Activated CD8-positive, alpha-beta T cell treated with anti-CD3 and anti-CD28 coated beads for 36 hours (primary cell): ENCODE measurements around the gene MBNL1. TPM values are rescaled to one million over a fixed set of nuclear protein-coding genes. Genes with fewer than 3 reads are reported as not detected.

ENCODE experiments used
- ATAC-seq: fragments of 200-7000 bp; cut with Tn5 transposase; one replicate; pipeline ENCODE4 v1.10.0; 2021; ENCODE audit warnings: mild to moderate bottlenecking, moderate library complexity
- CTCF ChIA-PET: fragments of 350-600 bp; sonication (Branson Sonifier 250); formaldehyde crosslinking; loops from one replicate; lab custom pipeline; 2021; ENCODE audit warnings: antibody characterized with exemption; lab: Charles Lee
- POLR2A ChIA-PET: fragments of 350-600 bp; sonication (Branson Sonifier 250); formaldehyde crosslinking; loops from one replicate; lab custom pipeline; 2021; ENCODE audit warnings: antibody characterized with exemption; lab: Charles Lee
- DNase-seq: peaks from one replicate; pipeline ENCODE4 v3.0.0-alpha.2; 2020
- H3K27ac Mint-ChIP-seq: one replicate; pipeline ENCODE4 v1.8.0; 2021; ENCODE audit warnings: mild to moderate bottlenecking, mixed read lengths
- H3K27me3 Mint-ChIP-seq: one replicate; pipeline ENCODE4 v1.8.0; 2021; ENCODE audit warnings: mixed read lengths
- H3K36me3 Mint-ChIP-seq: one replicate; pipeline ENCODE4 v1.8.0; 2021; ENCODE audit warnings: low read depth, mixed read lengths
- H3K4me1 Mint-ChIP-seq: one replicate; pipeline ENCODE4 v1.8.0; 2021; ENCODE audit warnings: low read depth, mixed read lengths
- H3K4me3 Mint-ChIP-seq: one replicate; pipeline ENCODE4 v1.8.0; 2021; ENCODE audit warnings: mild to moderate bottlenecking, moderate library complexity, mixed read lengths
- H3K9me3 Mint-ChIP-seq: one replicate; pipeline ENCODE4 v1.8.0; 2021; ENCODE audit warnings: mixed read lengths
- CTCF ChIP-seq: fragments of 200-600 bp; IDR thresholded peaks from one replicate; pipeline ENCODE4 v1.8.0; 2022; ENCODE audit warnings: antibody characterized with exemption, mild to moderate bottlenecking
- intact Hi-C: fragments of 100-400 bp; cut with micrococcal nuclease; formaldehyde crosslinking; loops from one replicate; pipeline ENCODE4 v1.10.0; 2022
- total RNA-seq, 2 experiments: library from RNA; stranded (reverse); gene quantifications; one replicate each; pipeline ENCODE4 v1.2.3, GENCODE V29; 2021

The MBNL1 gene
- total RNA-seq, 2 experiments from 2014 or later, result 341 to 360 TPM

DNA sequence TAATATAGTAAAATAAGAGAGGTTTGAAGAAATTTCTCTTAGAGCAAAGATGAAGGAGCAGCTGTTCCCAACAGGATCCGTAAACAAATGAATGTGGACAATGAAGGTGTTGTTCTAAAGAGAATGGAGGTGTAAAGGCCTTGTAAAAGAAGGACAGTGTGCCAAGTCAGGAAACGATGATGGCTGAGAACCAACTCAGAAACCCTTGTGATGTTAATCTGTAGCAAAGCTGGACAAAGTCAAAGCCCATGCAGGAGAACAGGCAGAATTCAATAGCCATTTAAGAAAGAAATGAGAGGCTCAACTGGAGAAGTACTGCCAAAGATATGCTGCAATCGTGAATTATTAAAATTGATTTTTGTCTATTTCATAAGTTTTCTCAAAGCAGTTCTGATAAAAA, 192.2 kb downstream of the MBNL1 start:
- ChIA-PET POLR2A (no interaction called here), CTCF (interaction anchor here (0.9 kb wide), 1 partner anchor 11 kb away, joined by 4 read pairs; no protein-coding TSS in a partner anchor)
- intact Hi-C loops, result no loop called here
- H3K4me3 Mint-ChIP-seq, result no peak overlapping the region
- ATAC-seq (no peak), DNase-seq (no peak)
- H3K36me3 Mint-ChIP-seq, result peaks cover 47% of the 10 kb centered on the region
- no peaks in the 10 kb centered on the region for H3K9me3 Mint-ChIP-seq
- no peaks in the 10 kb centered on the region for H3K27me3 Mint-ChIP-seq
- no peak for TF ChIP-seq CTCF
- H3K4me1 Mint-ChIP-seq, result peaks cover 34% of the 10 kb centered on the region
- H3K27ac Mint-ChIP-seq, result peak overlapping the region; percentile 10

DNA sequence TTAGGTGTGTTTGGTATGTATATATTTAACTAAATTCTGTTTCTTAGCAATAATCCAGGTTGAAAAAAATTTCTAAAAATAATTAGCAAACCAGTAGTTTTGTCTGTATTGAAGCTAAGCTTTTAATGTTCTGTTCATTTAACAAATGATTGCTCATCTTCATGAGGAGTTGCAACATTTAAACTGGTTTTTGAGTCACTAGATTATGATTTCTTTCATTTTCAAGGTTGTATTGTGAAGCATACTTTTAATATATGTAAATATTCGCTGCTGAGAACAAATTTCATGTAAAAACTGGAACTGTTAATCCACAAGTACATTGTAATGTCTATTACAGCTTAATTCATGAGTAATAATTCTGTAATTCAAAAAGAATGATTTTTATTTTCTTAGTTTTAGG, 192.7 kb downstream of the MBNL1 start:
- TF ChIP-seq CTCF, result no peak
- H3K36me3 Mint-ChIP-seq, result peaks cover 47% of the 10 kb centered on the region
- peak overlapping the region; percentile 10 for H3K27ac Mint-ChIP-seq
- no peaks in the 10 kb centered on the region for H3K27me3 Mint-ChIP-seq
- no peaks in the 10 kb centered on the region for H3K9me3 Mint-ChIP-seq
- DNase-seq (no peak), ATAC-seq (no peak)
- H3K4me3 Mint-ChIP-seq, result no peak overlapping the region
- intact Hi-C loops, result no loop called here
- CTCF ChIA-PET, result interaction anchor here (0.9 to 1.0 kb wide), 2 partner anchors 11 kb away, joined by 3 to 4 read pairs; no protein-coding TSS in a partner anchor
- POLR2A ChIA-PET, result no interaction called here
- H3K4me1 Mint-ChIP-seq, result peaks cover 33% of the 10 kb centered on the region

- Mint-ChIP-seq H3K4me1 (peaks cover 4% of the 10 kb centered on the region), H3K27ac (peak overlapping the region; percentile 49), H3K4me3 (no peak overlapping the region), H3K9me3 (no peaks in the 10 kb centered on the region), H3K27me3 (no peaks in the 10 kb centered on the region), H3K36me3 (peaks cover 27% of the 10 kb centered on the region)
- ATAC-seq (peak; percentile 64), DNase-seq (no peak)
- TF ChIP-seq CTCF, result peak; percentile 43
- POLR2A ChIA-PET, result interaction anchor here (1.0 kb wide), 1 partner anchor 9 kb away, joined by 3 read pairs; no protein-coding TSS in a partner anchor
- intact Hi-C loops, result no loop called here
- CTCF ChIA-PET, result interaction anchor here (0.6 to 2.3 kb wide), 8 partner anchors 9 to 289 kb away, joined by 3 to 10 read pairs (median 3); no protein-coding TSS in a partner anchor
Observed at GRCh38 chr3:152466784-152467183, 198.1 kb downstream of the MBNL1 start.

DNA sequence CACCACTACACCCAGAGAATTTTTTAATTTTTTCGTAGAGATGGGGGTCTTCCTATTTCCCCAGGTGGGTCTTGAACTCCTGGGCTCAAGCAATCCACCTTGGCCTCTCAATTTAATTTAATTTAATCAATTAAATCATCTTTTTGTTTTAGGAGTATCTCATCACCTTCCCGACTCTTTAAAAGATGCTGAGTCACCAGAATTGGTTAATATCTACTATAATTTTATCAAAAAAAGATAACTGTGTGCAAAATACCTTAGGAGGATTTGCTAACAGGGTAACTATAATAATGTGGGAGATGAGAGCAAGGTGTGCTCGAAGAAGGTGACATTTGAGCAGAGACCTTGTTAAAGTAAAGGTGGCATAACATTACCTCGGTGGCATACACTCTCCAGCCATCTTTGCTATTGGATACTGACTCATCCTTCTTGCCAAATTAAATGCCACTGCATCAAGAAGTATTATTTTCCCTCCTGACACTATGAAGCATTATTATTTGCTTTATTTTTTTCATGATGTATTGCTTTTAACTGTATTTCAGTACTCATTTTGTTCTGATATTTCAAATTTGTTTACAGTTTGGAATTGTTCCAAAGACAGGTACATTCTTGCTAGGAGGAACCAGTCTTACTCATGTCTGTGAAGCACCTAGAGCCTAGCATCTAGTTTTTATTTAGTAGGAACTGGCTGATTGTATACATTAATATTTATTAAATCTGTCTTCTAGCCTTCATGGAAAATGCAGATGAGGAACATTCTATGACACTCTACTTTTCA, 200.7 kb downstream of the MBNL1 start:
- no peaks in the 10 kb centered on the region for H3K27me3 Mint-ChIP-seq
- peaks cover 16% of the 10 kb centered on the region for H3K36me3 Mint-ChIP-seq
- ChIA-PET POLR2A (no interaction called here), CTCF (no interaction called here)
- no peak overlapping the region for H3K4me3 Mint-ChIP-seq
- H3K9me3 Mint-ChIP-seq, result no peaks in the 10 kb centered on the region
- intact Hi-C loops, result loop anchor here (5.0 to 10.0 kb wide), 4 partner anchors 53 to 397 kb away; no protein-coding TSS in a partner anchor
- ATAC-seq, result no peak
- DNase-seq, result no peak
- H3K27ac Mint-ChIP-seq, result no peak overlapping the region
- H3K4me1 Mint-ChIP-seq, result peaks cover 12% of the 10 kb centered on the region
- TF ChIP-seq CTCF, result no peak

- CTCF ChIA-PET, result no interaction called here
Observed at GRCh38 chr3:152470095-152470494, 201.4 kb downstream of the MBNL1 start.

More at GRCh38 chr3:152470095-152470494, 201.4 kb downstream of the MBNL1 start:
- DNase-seq, result no peak
- Mint-ChIP-seq H3K9me3 (no peaks in the 10 kb centered on the region), H3K36me3 (peaks cover 12% of the 10 kb centered on the region), H3K4me3 (no peak overlapping the region), H3K4me1 (peaks cover 12% of the 10 kb centered on the region), H3K27me3 (no peaks in the 10 kb centered on the region), H3K27ac (no peak overlapping the region)
- POLR2A ChIA-PET, result no interaction called here
- no peak for ATAC-seq
- no peak for TF ChIP-seq CTCF
- intact Hi-C loops, result loop anchor here (5.0 to 10.0 kb wide), 4 partner anchors 52 to 398 kb away; no protein-coding TSS in a partner anchor
